NCI-H2107 treated with DMSO at 0.1 percent for 48 hours (cell line): ENCODE results near the gene CIART.
"Not testable (repeated sequence)": the region's sequence is repeated elsewhere in the genome, so short reads cannot be mapped to it uniquely, and the experiment has no call there.

Experiments
- DNase-seq: peaks from one replicate; lab custom pipeline; 2025; ENCODE audit not compliant: unreplicated experiment; lab: John Stamatoyannopoulos, UW

Gene CIART, protein sequence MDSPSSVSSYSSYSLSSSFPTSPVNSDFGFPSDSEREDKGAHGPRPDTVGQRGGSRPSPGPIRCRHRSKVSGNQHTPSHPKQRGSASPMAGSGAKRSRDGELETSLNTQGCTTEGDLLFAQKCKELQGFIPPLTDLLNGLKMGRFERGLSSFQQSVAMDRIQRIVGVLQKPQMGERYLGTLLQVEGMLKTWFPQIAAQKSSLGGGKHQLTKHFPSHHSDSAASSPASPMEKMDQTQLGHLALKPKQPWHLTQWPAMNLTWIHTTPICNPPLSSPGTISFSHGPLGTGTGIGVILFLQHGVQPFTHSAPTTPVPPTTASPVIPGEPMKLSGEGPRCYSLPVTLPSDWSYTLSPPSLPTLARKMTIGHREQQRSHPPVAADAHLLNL

DNA sequence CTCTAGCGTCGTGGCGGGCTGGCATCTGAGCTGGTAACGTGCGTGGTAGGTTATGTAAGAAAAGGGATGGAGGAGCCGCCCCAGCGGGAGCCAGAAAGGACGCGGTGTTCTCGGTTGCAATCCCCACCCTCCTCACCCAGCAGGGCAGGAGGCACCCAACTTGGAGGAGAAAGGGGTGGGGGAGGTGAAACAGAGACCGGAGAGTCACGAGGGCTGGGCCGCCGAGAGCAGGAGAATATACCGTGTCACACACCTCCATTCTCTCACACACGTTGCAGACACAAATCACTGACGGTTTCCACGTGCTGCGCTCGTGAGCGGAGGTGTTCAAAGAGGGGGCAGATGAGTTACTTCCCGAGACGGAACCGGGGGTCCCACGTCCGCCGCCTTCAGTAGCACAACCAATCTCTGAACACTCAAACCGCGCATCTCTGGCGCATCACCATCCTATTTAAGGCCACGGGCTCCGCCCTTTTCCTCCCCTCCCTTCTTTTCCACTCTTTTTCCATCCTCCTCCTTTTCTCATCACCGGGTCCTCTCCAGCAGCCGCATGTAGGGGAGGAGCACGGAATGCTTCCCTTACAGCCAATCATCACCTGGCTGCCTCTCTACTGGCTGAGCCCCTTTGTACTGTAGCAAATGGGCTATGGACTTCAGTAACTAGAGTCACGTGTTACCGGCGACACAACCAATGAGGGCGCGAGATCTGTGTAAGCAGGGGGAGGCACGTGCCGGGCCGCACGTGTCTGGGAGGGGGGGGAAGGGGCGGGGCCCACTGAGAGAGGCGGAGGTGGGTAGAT is at the start of gene CIART:
TSS of gene CIART (plus strand) at position 797 of the 800 bp plus-strand sequence. CDS start 714 bp downstream, outside the sequence.
- peak; percentile 99 for DNase-seq

DNA sequence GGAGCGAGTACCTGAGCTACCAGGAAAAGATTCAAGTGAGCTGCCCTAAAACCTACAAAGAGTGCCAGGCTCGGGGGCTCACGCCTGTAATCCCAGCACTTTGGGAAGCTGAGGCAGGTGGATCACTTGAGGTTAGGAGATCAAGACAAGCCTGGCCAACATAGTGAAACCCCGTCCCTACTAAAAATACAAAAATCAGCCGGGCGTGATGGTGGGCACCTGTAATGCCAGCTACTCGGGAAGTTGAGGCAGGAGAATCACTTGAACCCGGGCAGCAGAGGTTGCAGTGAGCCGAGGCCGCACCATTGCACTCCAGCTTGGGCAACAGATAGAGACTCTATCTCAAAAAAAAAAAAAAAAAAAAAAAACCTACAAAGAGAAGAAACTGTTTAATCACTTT is 49.4 kb upstream of the CIART start:
- not testable (repeated sequence) for DNase-seq

DNA sequence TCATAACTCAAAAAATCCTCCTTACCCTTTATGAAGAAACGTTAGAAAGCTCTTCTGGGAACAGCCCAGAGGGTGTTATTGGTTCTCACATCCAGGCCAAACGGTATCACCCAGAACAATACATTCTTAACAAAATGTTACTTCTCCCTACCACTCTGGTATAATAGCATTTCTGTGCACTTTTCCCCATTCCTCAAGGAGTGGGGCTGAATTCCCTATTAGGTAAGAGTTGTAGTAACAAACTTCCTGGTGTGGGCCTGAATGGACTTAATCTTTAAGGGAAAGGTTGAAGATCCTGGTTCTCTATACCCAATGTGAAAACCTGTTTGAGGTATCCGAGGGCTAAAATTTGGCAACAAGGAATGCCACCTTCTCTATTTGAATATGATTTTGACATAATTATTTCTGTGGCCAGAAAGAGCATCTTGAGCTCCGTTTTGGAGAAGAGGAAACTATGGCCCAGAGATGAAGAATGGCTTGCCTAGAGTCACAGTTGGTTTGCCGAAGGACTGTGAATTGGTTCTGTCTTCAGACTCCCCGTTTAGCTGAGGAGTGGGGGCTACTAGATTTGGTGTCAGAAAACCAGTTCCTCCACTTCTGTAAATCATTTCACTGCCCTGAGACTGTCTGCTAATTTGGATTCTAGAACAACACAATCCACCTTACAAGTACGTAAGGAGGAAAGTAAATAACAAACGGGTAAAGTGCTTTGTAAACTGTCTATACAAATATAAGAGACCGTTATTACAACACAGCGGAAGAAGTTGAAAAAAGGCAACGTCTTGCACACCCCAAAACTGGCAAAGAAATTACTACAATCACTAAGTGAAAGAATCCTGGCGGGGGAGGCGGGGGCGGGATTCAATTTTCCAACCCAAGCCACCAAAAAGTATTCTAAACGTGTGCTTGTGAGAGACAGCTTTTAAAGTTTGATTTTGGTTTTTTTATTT is 48.7 kb upstream of the CIART start:
- no peak for DNase-seq

DNA sequence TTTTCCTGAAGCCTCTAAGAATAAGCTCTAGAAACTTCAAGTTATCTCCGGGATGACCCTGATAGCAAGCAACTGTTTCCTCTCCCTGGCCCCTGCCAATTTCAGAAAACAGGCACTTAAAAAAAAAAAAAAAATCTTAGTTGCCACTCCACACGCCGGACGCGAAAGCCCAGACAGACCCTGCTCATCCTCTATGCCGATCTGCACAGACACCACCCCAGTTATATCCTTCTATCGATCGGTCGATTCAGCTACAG is 48.1 kb upstream of the CIART start:
- DNase-seq, result no peak

DNA sequence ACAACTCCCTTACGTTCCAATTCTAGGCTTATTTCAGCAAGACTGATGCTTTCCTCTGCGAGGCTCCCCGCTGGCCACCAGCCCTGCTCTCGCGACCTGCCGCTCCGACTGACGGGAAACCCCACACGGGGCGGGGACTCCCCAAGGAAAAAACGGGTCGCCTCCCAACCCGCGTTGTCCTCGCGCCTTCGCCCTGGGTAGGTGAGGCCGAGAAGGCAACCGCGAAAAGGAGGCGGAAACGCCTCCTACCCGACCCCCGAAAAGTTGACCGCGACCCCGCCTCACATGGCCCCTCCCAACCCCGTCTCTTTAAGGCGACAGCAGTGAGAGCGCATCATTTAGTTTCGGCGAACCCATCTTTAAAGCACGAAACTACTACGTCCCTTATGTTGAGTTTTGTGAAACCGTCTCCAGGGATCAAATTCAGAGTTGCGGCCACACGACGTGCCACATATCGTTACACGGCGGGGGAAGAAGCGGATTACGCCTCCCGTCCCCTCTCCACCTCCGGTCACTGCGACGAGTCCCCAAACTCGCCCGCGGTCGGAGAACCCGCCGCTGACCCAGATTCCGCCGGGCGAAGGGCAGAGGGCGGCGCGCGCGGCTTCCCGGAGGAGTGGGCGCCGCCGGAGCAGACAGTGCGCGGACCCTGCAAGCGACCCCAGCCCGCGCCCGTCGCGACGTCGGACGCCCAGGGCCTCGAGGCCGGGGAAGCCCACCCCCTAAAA is 47.6 kb upstream of the CIART start:
- DNase-seq, result peak; percentile 69

DNA sequence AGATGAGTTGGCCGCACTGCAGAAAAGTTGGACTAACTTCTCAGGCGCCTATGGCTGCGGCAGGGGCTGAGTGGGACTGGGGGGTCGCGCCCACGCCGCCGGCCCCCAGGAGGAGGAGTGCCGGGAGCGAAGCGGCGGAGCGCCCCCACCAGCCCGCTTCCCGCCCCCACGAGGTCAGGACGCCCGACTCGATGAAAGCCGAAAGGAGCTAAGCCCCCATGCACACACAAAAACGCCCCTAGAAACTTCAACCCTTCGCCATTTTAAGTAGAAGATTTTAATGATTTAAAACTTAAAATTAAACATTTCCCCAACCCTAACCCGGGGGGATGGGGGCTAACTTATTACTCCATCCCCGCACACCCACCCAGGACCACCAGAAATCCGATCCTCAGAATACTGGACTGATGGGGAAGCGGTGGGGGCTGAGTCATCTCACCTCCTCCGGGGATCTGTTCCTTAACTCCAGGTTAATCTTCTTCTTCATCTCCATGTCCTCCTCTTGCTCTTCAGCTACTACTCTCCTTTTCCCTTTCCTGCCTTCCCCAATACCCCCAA is 47.0 kb upstream of the CIART start:
- no peak for DNase-seq

DNA sequence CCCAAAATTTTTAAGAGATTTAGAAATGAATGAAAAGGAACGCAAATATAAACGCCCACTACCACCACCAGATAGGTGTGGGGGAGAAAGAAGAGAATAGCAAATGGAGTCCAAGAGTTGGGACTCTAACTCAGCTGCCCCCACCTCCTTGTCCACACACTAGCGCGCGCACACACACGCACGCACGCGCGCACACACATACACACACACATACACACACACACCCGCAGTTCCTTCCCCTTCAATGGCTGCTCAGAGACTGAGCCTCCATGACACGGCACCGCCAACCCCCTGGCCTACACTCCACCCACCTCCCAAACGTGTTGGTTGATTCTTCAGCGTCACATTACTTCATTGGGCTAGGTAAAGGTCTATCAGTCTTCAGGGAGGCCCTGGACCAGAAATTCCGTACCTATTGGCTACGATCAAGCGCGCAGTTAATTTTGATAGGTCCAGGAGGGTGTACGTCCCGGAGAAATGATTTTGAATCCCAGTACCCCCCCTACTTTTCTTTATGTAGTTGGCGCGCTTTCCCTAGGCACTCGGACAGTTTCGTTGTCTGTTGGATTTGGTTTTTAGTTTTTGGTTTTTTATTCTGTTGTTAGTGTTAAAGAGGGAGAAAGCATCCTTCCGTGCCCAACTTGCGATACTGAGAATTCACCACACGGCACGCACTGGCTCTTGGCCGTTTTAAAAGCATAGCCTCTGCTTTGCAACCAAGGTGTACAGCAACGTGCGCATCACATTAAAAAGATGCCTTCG is 46.3 kb upstream of the CIART start, which contains the start of gene ANP32E:
TSS of gene ANP32E (minus strand) at position 261 of the 762 bp plus-strand sequence. CDS start 326 bp downstream, outside the sequence.
- peak; percentile 100 for DNase-seq

DNA sequence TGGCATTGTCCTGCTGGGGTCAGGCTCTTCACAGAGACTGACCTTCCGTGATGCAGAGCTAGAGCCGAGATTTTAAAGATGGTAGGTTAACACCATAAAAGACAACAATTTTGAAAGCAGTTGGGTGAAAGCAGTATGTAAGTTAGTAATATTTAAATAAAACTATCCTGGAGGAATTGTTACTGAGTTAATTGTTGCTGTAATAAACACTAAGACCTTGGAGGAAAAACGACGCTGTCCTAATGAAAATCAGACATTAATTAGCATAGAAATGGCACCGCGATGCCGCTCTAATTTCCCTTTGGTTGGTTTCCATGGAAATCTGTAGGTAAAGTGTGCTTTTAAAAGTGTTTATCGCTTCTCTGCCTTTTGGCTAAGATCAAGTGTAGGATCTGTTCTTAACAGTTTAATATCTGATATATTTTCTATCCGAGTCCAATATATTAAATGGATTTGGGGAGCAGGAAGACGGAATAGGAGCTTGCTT is 45.7 kb upstream of the CIART start:
- no peak for DNase-seq

DNA sequence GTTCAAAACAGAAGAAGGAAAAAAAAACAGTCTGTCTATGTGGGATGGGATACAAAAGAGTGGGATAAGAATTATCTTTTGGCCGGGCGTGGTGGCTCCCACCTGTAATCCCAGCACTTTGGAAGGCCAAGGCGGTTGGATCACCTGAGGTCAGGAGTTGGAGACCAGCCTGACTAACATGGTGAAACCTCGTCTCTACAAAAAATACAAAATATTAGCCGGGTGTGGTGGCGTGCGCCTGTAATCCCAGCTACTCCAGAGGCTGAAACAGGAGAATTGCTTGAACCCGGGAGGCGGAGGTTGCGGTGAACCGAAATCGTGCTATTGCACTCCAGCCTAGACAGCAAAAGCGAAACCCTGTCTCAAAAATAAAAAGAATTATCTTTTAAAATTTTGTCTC is 45.2 kb upstream of the CIART start:
- DNase-seq, result not testable (repeated sequence)

DNA sequence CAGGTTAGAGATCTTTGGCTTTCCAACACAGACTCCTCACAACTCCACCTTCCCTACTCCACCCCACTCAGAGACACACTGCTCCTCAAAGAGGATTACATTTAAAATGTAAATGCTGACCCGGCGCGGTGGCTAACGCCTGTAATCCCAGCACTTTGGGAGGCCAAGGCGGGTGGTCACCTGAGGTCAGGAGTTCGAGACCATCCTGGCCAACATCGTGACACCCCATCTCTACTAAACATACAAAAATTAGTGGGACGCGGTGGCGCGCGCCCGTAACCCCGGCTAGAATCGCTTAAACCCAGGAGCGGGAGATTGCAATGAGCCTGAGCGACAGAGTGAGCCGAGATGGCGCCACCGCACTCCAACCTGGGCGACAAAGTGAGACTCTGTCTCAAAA is 44.6 kb upstream of the CIART start:
- no peak for DNase-seq

DNA sequence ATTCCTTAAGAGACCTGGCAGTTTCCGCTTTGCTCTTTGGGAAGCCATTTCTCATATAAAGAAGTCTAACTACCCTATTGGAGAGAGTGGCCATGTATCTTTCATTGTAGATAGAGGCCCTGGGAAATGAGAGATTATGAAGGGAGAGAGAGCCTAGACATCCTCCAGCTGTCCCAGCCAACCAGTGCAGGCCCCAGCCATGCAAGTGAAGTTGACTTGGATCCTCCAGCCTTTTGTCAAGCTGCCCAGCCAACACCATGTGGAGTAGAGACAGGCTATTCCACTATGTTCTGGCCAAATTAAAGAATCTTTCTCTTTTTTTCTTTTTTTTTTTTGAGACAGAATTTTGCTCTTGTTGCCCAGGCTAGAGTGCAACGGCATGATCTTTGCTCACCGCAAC is 39.4 kb upstream of the CIART start:
- DNase-seq, result no peak

DNA sequence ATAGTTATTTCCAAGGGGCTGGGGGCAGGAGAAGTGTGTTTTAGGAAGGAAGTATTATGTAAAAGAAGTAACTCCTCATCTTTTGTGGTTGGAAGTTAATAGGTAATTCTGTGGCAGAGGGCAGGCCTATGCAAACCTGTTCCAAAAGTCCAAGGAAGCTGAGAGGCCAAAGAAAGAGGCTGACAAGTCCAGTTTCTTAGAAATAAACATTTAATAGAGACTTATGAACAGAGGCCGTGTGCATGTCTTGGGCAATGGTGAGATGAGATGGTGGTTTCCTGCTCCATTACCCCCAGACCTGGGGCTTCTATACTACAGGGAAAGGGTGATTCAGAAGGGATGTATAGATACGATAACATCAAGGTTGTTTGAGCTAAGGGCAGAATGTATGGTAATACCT is 32.4 kb upstream of the CIART start:
- DNase-seq, result no peak

DNA sequence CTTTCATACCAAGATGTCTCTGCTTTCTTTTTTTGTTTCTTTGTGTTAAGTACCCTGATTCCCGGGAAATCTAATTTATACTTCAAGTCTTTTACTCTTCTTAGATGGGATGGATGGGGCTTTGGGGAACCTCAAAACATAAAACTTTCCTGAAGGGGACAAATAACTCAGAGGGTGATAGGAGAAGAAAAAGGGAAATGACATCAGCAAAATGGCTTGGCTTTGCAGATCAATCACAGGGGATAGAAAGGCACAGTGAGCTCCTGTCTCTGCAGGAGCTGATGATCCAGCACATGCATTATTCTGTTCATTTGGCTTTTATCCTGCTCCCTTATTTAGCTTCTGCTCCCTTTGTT is 26.2 kb upstream of the CIART start:
- DNase-seq, result no peak

DNA sequence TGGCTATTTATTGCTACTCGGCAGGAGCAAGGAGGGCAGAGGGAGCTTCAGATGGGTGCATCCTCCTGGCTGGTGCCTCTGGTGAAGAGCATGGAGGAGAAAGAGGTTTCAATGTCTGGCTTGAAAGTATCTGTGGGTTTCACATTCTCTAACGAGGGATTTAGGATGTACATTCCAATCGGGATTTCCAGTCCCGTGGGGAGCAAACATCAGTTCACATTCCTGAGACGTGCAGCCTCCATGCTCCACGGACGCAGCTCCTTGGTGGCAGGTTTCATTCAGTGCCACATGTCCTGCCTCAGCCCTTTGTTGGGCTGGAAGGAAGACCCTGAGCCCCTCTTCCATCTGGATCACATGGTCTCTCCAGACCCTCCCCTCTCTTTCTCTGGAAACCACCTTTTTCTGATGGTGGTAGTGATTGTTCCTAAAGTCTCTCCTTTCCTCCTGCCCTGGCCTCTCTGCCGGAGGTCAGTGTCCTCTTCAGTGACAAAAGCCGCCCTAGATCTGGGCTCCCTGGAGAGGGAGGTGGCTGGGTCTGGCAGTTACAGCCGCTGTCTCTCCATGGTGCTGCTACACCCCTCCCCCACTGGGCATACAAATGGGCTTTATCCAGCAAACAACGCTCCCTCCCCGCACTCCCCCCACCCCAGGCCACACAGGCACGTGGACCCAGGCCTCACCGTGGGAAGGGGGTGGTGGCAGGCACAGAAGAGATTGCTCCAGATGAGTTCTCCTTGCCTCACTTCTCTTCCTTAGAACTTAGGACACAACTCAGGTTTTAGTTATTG is 25.6 kb upstream of the CIART start:
- no peak for DNase-seq

DNA sequence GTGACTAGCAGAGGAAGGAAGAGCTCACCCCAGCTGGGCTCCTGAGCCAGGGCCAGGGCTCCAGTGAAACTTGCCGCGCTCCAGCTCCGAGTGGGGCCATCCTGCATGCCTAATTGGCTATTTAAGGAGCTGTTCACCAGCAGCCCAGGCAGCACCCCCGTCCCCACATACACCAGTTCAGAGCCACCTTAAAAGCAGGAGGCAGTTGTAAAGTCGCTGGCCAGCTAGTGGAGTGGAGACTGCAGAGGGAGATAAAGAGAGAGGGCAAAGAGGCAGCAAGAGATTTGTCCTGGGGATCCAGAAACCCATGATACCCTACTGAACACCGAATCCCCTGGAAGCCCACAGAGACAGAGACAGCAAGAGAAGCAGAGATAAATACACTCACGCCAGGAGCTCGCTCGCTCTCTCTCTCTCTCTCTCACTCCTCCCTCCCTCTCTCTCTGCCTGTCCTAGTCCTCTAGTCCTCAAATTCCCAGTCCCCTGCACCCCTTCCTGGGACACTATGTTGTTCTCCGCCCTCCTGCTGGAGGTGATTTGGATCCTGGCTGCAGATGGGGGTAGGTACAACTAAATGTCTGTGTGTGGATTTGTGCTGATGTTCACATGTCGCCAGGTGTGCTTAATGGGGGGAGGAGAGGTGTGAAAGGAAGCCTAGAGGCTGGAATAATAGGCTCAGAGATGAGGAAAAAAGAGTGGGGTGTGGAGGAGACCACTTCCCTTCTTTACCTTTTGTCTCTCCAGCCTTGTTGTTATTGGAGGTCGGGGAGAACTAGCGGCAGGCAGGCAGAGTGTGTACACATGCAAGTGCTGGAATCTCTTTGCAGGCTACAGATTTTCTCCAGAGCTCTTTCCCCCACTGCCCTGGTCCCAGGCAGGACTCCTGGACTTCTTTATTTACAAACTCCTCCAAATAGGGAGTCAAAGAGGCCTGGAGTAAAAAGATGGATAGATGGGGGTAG is 24.4 kb upstream of the CIART start, which contains the start of gene CA14:
TSS of gene CA14 (plus strand) at position 151 of the 962 bp plus-strand sequence. CDS start at position 506, 355 bp downstream.
- DNase-seq, result peak; percentile 27

DNA sequence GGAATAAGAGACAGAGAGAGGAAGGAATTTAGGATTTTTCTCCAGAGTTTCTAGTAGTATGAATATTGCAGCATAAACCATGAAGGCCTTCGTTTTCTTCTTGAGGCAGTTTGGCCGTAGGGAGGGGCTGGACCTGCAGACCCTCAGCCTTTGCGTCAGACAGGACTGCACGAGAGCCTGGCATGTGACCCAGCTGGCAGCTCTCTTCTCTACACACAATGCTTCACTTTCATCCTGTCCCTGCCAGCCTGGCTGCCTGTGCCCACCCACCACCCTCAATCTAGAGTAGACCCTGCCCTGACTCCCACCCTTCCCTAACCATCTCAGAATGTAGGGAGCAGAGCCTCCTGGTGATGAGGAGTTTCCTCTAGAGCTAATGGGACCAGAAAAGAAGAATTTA is 23.1 kb upstream of the CIART start:
- no peak for DNase-seq
